Measurements from ENCODE around the gene HERC3.
A peak's percentile ranks its signal among the peaks of the same experiment; 100 is the strongest.

The HERC3 gene

DNA sequence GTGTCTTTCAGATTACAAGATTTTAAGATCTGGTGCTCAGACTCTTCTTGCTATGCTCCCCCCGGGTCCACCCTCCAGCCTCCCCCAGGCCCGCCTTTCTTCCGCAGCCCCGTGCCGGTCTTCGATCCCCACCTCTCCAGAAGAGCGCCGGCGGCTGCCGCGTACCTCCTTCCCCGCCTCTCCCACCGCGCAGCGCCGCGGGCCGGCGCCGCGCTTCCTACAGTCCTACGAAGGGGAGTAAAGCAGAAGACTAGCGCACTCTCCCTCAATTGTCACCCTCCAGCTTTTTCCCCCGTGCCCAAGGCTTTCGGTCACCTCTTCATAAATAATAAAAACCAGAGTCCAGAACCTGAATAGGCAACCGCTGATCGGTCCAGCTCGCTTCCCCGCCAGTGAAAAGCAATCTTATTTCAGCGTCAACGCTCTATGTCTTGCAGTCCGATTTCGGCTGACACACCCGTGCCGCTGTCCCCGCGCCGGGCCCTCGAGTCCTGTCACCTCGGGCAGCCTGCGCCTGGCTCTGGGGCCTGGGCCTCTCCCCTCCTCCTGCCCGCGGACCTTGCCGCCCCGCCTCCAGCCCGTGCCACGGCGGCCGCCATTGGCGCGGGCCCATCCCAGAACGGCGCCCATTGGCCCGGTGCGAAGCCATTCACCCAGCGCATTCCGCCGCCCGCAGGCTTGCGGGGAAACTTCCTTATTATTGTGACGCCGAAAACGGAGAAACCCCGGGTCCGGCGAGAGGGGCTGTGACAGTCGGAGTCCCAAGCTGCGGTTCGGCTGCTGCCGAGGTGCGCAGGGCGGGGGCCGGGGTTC, at the start of gene HERC3:
Gene HERC3 (plus strand): TSS at position 694 of the 813 bp plus-strand sequence. CDS start 13,344 bp downstream, outside the sequence.
- H3K27ac Mint-ChIP-seq (ENCODE audit: low read depth), result peak within 1 kb of the TSS; percentile 92
- H3K36me3 Mint-ChIP-seq (ENCODE audit: insufficient read depth), result peaks cover 19% of the 10 kb centered on the region
- DNase-seq (ENCODE audit: low spot score in 2 of 2), result peak; percentile 79 to 82
- H3K9me3 Mint-ChIP-seq, result no peaks in the 10 kb centered on the region
- no peaks in the 10 kb centered on the region for H3K27me3 Mint-ChIP-seq
- H3K4me3 Mint-ChIP-seq, result peak within 1 kb of the TSS; percentile 93
- H3K4me1 Mint-ChIP-seq, result peaks cover 36% of the 10 kb centered on the region
- peak; percentile 91 for ATAC-seq (replicated peaks; ENCODE audit: extremely low read depth, poor library complexity, severe bottlenecking)

DNA sequence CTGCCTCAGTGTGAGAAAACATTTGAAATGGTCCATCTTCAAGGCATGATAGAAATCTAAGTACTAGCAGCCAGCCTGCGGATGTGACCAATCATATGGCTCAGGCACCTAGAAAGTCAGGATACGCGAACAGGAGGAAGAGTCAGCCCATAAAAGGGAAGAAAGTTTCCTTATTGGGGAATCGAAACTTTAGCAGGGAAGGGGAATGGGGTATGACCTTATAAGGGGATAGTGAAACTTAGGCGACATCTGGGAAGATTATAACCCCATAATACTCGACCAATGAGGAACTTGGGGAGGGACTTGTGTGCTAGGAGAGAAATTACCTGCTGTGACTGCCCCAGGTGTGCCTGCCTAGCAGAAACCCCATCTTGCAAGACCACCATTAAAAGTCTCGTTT, 42.5 kb upstream of the HERC3 start:
- H3K4me1 Mint-ChIP-seq, result no peaks in the 10 kb centered on the region
- H3K36me3 Mint-ChIP-seq (ENCODE audit: insufficient read depth), result no peaks in the 10 kb centered on the region
- no peak overlapping the region for H3K27ac Mint-ChIP-seq (ENCODE audit: low read depth)
- H3K4me3 Mint-ChIP-seq, result no peak overlapping the region
- no peaks in the 10 kb centered on the region for H3K9me3 Mint-ChIP-seq
- ATAC-seq (replicated peaks; ENCODE audit: extremely low read depth, poor library complexity, severe bottlenecking) (no peak), DNase-seq (ENCODE audit: low spot score in 2 of 2) (no peak)
- H3K27me3 Mint-ChIP-seq, result peaks cover 12% of the 10 kb centered on the region

DNA sequence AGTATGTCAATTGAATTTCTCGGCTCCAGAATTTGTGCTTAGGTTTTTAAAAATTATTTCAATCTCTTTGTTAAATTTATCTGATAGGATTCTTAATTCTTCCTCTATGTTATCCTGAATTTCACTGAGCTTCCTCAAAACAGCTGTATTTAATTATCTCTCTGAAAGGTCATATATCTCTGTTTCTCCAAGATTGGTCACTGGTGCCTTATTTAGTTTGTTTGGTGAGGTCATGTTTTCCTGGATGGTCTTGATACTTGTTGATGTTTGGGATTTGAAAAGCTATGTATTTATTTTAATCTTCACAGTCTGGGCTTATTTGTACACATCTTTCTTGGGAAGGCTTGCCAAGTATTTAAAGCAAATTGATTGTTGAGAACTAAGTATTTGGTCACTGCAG, 24.7 kb upstream of the HERC3 start:
- Mint-ChIP-seq H3K9me3 (no peaks in the 10 kb centered on the region), H3K27ac (ENCODE audit: low read depth) (no peak overlapping the region), H3K4me3 (no peak overlapping the region), H3K27me3 (peaks cover 39% of the 10 kb centered on the region), H3K36me3 (ENCODE audit: insufficient read depth) (peaks cover 2% of the 10 kb centered on the region), H3K4me1 (no peaks in the 10 kb centered on the region)
- no peak for ATAC-seq (replicated peaks; ENCODE audit: extremely low read depth, poor library complexity, severe bottlenecking)
- DNase-seq (ENCODE audit: low spot score in 2 of 2), result no peak

DNA sequence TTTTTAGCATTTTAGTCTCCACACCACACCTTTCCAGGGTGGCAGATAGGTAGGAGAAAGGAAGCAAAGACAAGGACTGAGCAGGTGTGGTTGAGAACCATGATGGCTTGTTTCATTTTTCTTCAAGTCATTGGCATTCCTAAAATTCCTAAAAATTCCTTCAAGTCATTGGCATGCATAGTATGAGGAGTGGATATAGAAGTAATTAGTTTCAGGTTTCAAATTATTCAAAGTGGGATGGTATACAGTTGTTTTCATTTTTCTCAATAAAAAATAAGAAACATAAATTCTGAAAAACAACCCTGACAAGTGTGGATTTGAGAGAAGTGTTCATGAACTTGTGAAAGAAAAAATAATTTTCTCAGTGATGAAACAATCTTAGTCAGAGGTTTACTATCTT, 22.3 kb upstream of the HERC3 start:
- Mint-ChIP-seq H3K4me1 (no peaks in the 10 kb centered on the region), H3K9me3 (no peaks in the 10 kb centered on the region), H3K27me3 (peaks cover 39% of the 10 kb centered on the region), H3K4me3 (no peak overlapping the region), H3K27ac (ENCODE audit: low read depth) (no peak overlapping the region), H3K36me3 (ENCODE audit: insufficient read depth) (peaks cover 2% of the 10 kb centered on the region)
- DNase-seq (ENCODE audit: low spot score in 2 of 2) (no peak), ATAC-seq (replicated peaks; ENCODE audit: extremely low read depth, poor library complexity, severe bottlenecking) (no peak)

DNA sequence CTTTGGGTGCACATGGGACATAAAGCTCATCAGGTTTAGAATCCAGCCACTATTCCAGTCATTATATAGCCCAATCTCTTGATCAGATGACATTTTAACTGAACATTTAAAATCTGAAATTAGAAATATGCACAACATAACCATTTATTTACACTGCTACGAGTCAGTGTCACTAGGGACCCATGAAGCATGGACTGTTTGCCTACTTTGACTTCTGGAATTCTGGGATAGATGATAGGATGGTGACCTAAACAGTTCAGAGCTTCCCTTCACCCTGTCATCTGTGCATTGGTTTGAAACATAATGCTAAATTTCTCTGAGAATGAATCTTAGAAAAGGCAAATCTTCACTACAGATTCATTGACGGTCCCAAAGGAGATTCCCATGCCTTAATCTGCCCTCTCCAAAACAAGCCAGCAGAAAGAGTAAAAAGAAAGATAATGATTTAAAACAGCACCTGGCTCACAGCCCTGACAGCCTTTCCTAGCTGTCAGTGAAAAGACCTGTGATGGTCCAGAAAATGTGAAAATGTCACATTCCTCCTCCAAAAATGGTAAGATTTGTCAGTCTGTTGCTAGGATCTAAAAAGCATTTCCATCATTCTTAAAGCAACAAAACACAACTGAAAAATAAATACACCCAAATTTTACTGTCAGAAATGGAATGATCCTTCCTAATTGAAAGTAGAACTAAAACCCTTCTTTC, 18.9 kb upstream of the HERC3 start:
- Mint-ChIP-seq H3K4me3 (no peak overlapping the region), H3K27ac (ENCODE audit: low read depth) (no peak overlapping the region), H3K36me3 (ENCODE audit: insufficient read depth) (peaks cover 2% of the 10 kb centered on the region), H3K9me3 (no peaks in the 10 kb centered on the region), H3K27me3 (peaks cover 12% of the 10 kb centered on the region), H3K4me1 (no peaks in the 10 kb centered on the region)
- no peak for ATAC-seq (replicated peaks; ENCODE audit: extremely low read depth, poor library complexity, severe bottlenecking)
- no peak for DNase-seq (ENCODE audit: low spot score in 2 of 2)

DNA sequence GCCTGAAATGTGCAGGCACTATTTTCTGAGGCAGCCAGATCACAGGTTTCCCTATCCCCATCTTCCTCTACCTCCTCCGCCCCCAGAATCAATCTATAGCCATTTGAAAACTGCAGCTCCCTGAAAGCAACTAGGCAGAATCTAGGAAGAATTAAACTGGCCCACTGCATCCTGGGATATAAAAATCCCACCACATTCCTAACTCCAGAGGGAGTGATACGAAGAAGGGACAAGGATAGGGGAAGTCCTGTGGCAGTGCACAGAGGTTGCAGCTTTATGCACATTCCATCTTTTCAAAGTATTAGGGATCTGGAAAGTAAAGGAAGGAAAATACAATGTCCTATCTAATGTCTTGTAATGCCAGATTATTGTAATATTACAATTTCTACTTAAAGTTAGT, 18.3 kb upstream of the HERC3 start:
- Mint-ChIP-seq H3K36me3 (ENCODE audit: insufficient read depth) (peaks cover 2% of the 10 kb centered on the region), H3K9me3 (no peaks in the 10 kb centered on the region), H3K27ac (ENCODE audit: low read depth) (no peak overlapping the region), H3K4me1 (no peaks in the 10 kb centered on the region), H3K4me3 (no peak overlapping the region), H3K27me3 (peaks cover 11% of the 10 kb centered on the region)
- ATAC-seq (replicated peaks; ENCODE audit: extremely low read depth, poor library complexity, severe bottlenecking) (no peak), DNase-seq (ENCODE audit: low spot score in 2 of 2) (no peak)

DNA sequence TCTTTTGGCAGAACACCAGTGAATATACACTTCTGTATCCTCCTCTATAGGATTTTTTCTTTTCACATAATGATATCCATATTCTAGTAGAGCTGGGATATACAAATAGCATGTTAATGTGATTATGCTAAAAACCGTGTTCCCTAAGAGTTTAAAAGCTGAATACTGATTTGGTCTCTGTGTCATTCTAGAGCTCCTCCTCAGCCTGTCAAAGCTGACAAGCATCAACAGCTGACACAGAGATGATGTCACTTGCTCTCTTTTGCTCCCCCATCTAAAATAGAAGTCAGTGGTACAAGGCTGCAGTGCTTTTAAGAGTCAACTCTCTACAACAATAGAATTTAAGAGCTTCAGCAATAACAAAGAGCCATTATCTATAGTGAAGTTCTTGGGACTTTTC, 17.1 kb upstream of the HERC3 start:
- peaks cover 2% of the 10 kb centered on the region for H3K36me3 Mint-ChIP-seq (ENCODE audit: insufficient read depth)
- H3K4me1 Mint-ChIP-seq, result no peaks in the 10 kb centered on the region
- H3K27me3 Mint-ChIP-seq, result no peaks in the 10 kb centered on the region
- no peaks in the 10 kb centered on the region for H3K9me3 Mint-ChIP-seq
- H3K27ac Mint-ChIP-seq (ENCODE audit: low read depth), result no peak overlapping the region
- DNase-seq (ENCODE audit: low spot score in 2 of 2), result no peak
- no peak for ATAC-seq (replicated peaks; ENCODE audit: extremely low read depth, poor library complexity, severe bottlenecking)
- H3K4me3 Mint-ChIP-seq, result no peak overlapping the region

DNA sequence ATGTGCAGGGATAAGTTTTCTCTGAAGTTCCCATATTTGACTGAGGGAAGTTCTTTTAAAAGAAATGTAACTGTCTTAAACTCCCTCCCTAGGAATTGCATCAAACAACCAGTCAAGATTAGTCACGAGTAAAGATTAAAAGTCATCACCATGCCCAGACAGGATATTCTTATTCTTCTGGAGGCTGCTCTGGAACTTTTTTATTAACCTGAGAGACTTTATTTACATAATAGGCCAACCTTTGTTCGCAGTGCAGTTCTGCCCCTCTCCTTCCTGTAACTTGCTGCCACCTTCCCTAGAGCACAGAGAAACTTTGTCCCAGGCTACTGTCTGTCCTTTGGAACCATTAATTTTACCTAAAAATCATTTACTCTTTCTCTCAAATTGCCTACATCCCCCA, 9.8 kb upstream of the HERC3 start:
- Mint-ChIP-seq H3K27ac (ENCODE audit: low read depth) (no peak overlapping the region), H3K4me1 (no peaks in the 10 kb centered on the region), H3K27me3 (no peaks in the 10 kb centered on the region), H3K36me3 (ENCODE audit: insufficient read depth) (peaks cover 1% of the 10 kb centered on the region), H3K9me3 (no peaks in the 10 kb centered on the region), H3K4me3 (no peak overlapping the region)
- DNase-seq (ENCODE audit: low spot score in 2 of 2) (no peak), ATAC-seq (replicated peaks; ENCODE audit: extremely low read depth, poor library complexity, severe bottlenecking) (no peak)

DNA sequence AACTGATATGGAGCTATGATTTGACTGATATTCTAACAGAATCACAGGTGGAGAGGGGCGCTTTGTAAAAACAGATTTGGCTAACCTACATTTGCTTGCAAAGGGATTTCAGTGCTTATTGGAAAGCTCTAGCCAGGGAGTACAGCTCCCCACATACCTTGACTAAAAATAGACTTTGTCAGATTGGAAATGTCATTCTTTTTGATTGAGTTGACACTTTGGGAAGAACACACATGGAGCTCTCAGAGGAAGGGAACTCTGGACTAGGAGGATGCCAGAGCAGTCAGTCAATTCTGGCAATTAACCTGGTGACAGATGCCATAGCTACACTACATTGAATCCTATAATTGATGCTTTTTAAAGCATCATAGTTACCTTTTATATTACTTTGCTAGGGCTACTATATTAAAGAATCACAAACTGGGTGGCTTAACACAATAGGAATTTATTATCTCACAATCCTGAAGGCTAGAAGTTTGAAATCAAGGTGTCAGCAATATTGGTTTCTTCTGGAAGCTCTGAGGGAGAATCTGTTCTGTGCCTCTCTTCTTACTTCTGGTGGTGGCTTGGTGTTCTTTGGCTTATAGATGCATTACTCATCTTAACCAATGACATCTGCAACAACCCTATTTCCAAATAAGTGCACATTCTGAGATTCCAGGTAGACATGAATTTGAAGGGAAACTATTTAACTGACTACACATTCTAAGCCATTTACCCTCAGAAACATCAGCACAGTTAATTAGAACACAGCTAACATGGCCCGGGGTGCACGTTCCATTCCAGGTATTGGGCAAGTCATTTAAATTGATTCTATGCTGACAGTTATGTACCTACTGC, 8.4 kb upstream of the HERC3 start:
- ATAC-seq (replicated peaks; ENCODE audit: extremely low read depth, poor library complexity, severe bottlenecking), result no peak
- Mint-ChIP-seq H3K36me3 (ENCODE audit: insufficient read depth) (peaks cover 1% of the 10 kb centered on the region), H3K9me3 (no peaks in the 10 kb centered on the region), H3K4me3 (no peak overlapping the region), H3K27me3 (no peaks in the 10 kb centered on the region), H3K27ac (ENCODE audit: low read depth) (no peak overlapping the region), H3K4me1 (no peaks in the 10 kb centered on the region)
- DNase-seq (ENCODE audit: low spot score in 2 of 2), result no peak

DNA sequence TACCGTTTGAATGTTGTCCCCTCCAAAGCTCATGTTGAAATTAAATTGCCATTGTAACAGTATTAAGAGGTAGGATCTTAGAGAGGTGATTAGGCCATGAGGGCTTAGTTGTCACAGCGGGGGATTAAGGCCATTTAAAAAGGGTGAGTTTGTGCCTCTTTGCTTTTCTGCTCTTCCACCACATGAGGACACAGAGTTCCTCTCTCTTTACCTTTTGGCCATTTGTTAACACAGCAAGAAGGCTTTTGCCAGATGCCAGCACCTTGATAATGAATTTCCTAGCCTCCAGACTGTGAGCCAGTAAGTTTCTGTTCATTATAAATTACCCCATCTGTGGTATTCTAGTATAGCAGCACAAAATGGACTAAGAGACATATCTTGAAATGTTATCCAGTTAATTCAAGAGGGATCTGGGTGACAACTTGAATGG, 7.8 kb upstream of the HERC3 start:
- Mint-ChIP-seq H3K27ac (ENCODE audit: low read depth) (no peak overlapping the region), H3K4me1 (no peaks in the 10 kb centered on the region), H3K4me3 (no peak overlapping the region), H3K36me3 (ENCODE audit: insufficient read depth) (peaks cover 1% of the 10 kb centered on the region), H3K27me3 (no peaks in the 10 kb centered on the region), H3K9me3 (no peaks in the 10 kb centered on the region)
- ATAC-seq (replicated peaks; ENCODE audit: extremely low read depth, poor library complexity, severe bottlenecking) (no peak), DNase-seq (ENCODE audit: low spot score in 2 of 2) (no peak)

DNA sequence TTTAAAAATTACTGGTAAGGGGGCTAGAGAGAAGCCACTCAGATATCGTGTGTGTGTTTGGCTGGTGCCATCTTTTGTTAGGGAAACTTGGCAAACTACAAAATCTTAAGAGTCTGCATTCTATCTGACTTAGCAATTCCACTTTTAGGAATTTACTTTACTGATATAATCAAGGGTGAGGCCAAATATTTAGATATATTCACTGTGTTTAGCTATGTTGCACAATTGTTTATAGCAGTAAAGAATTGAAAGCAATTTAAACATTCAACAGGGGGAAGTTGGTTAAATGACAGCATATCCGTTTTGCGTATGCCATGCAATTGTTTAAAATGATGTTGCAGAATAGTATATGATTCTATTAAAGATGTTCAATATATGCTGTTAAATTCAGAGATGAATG, 6.4 kb upstream of the HERC3 start:
- ATAC-seq (replicated peaks; ENCODE audit: extremely low read depth, poor library complexity, severe bottlenecking) (no peak), DNase-seq (ENCODE audit: low spot score in 2 of 2) (no peak)
- Mint-ChIP-seq H3K27ac (ENCODE audit: low read depth) (no peak overlapping the region), H3K4me1 (no peaks in the 10 kb centered on the region), H3K36me3 (ENCODE audit: insufficient read depth) (peaks cover 1% of the 10 kb centered on the region), H3K9me3 (no peaks in the 10 kb centered on the region), H3K4me3 (no peak overlapping the region), H3K27me3 (no peaks in the 10 kb centered on the region)

DNA sequence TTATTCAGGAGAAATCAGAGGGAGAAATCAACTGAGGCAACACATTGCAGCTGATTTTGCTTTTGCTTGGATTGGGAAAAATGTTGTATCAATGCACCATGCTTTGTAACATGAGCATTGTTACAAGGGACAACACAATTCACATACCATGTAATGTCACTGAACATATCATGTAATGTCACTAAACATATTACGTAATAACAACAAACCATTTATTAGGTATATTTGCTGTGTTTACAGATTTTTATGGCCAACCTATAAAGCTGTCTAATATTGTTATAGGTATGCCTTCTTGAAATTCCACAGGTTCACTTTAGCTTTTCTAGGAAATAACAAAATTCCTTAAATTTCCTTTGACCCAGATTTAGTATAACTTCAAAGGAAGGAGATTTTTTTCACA, 5.0 kb upstream of the HERC3 start:
- Mint-ChIP-seq H3K27me3 (no peaks in the 10 kb centered on the region), H3K27ac (ENCODE audit: low read depth) (no peak overlapping the region), H3K9me3 (no peaks in the 10 kb centered on the region), H3K36me3 (ENCODE audit: insufficient read depth) (peaks cover 7% of the 10 kb centered on the region), H3K4me1 (peaks cover 11% of the 10 kb centered on the region), H3K4me3 (no peak overlapping the region)
- ATAC-seq (replicated peaks; ENCODE audit: extremely low read depth, poor library complexity, severe bottlenecking), result no peak
- DNase-seq (ENCODE audit: low spot score in 2 of 2), result no peak

All from central memory CD8-positive, alpha-beta T cell (primary cell).